PC-9 (cell line): ENCODE measurements around the gene CEP170B. TPM values are rescaled to one million over a fixed set of nuclear protein-coding genes. Genes with fewer than 3 reads are reported as not detected.

Experiments
- BruUV-seq: library from RNA; stranded (reverse); fragments of 400-500 nt; replicated peaks from 2 replicates; lab custom pipeline; 2021; lab: Mats Ljungman, UMichigan
- CTCF ChIA-PET: fragments of 300-600 bp; sonication (Branson Sonifier 250); formaldehyde crosslinking; loops from one replicate; lab custom pipeline; 2022; ENCODE audit warnings: antibody characterized with exemption; lab: Charles Lee
- POLR2A ChIA-PET: fragments of 300-600 bp; sonication (Branson Sonifier 250); formaldehyde crosslinking; loops from one replicate; lab custom pipeline; 2022; ENCODE audit warnings: antibody characterized with exemption; ENCODE audit not compliant: unreplicated experiment; lab: Charles Lee
- DNase-seq, 2 experiments: peaks; one replicate each; pipeline versions ENCODE4 v3.0.0 to v3.0.0-alpha.2; 2015 to 2022; ENCODE audit warnings: mixed read lengths in 1 of 2
- H2AFZ ChIP-seq: fragments of 200-600 bp; sonication (generic); 2 replicates; pipeline ENCODE4 v1.8.1; 2017; ENCODE audit warnings: antibody characterized with exemption
- H3F3A ChIP-seq: fragments of 200-600 bp; sonication (generic); 2 replicates; pipeline ENCODE4 v1.8.1; 2017; ENCODE audit warnings: antibody characterized with exemption, mild to moderate bottlenecking, low read depth; ENCODE audit not compliant: insufficient read depth
- H3K27ac ChIP-seq: fragments of 200-600 bp; sonication (generic); 2 replicates; pipeline ENCODE4 v1.6.1; 2016; ENCODE audit warnings: mixed run types
- H3K27me3 ChIP-seq: fragments of 200-600 bp; sonication (generic); 2 replicates; pipeline ENCODE4 v1.6.1; 2016; ENCODE audit warnings: low read depth, mixed run types; ENCODE audit not compliant: insufficient read depth
- H3K36me3 ChIP-seq: fragments of 200-600 bp; sonication (generic); 2 replicates; pipeline ENCODE4 v1.6.1; 2016; ENCODE audit warnings: low read depth, mixed run types
- H3K4me1 ChIP-seq: fragments of 200-600 bp; sonication (generic); replicated peaks from 2 replicates; pipeline ENCODE4 v1.6.1; 2016; ENCODE audit warnings: mixed run types; ENCODE audit not compliant: insufficient read depth
- H3K4me2 ChIP-seq: fragments of 200-600 bp; sonication (generic); 2 replicates; pipeline ENCODE4 v1.6.1; 2017; ENCODE audit warnings: mixed run types
- H3K4me3 ChIP-seq: fragments of 200-600 bp; sonication (generic); 2 replicates; pipeline ENCODE4 v1.6.1; 2016; ENCODE audit warnings: mixed run types
- H3K79me2 ChIP-seq: fragments of 200-600 bp; sonication (generic); 2 replicates; pipeline ENCODE4 v1.6.1; 2017; ENCODE audit warnings: low read depth, mixed run types
- H3K9me2 ChIP-seq: fragments of 200-600 bp; sonication (generic); 2 replicates; pipeline ENCODE4 v1.8.1; 2017; ENCODE audit warnings: mild to moderate bottlenecking; ENCODE audit not compliant: insufficient read depth
- H3K9me3 ChIP-seq: fragments of 200-600 bp; sonication (generic); 2 replicates; pipeline ENCODE4 v1.8.1; 2016; ENCODE audit warnings: low read depth; ENCODE audit not compliant: insufficient read depth
- H4K20me1 ChIP-seq: fragments of 200-600 bp; sonication (generic); 2 replicates; pipeline ENCODE4 v1.8.1; 2017; ENCODE audit not compliant: insufficient read depth
- CTCF ChIP-seq: fragments of 200-600 bp; sonication (generic); conservative IDR thresholded peaks from 2 replicates; pipeline ENCODE4 v1.6.1; 2017; ENCODE audit warnings: mixed run types, antibody characterized with exemption, mild to moderate bottlenecking, moderate library complexity
- EZH2 ChIP-seq: fragments of 200-600 bp; sonication (generic); IDR thresholded peaks from 2 replicates; pipeline ENCODE4 v1.8.0; 2017; ENCODE audit warnings: antibody characterized with exemption, low read depth
- intact Hi-C: fragments of 100-400 bp; cut with micrococcal nuclease; formaldehyde crosslinking; loops from one replicate; pipeline ENCODE4 v1.10.0; 2022; ENCODE audit not compliant: unreplicated experiment
- total RNA-seq: library from RNA; stranded (reverse); gene quantifications from 2 replicates; pipeline ENCODE4 v1.2.3, GENCODE V29; 2021

CEP170B gene
- total RNA-seq, 1 experiment from 2014 or later, result 25.7 TPM

- peaks cover 48% of the 10 kb centered on the region for H3K27me3 ChIP-seq
These were observed 73.9 kb downstream of the CEP170B start for GRCh38 chr14:104938960-104939359.

GRCh38 chr14:104939666-104940410 is 74.8 kb downstream of the CEP170B start:
- Histone ChIP-seq H3K36me3 (no peaks in the 10 kb centered on the region), H4K20me1 (no peaks in the 10 kb centered on the region), H2AFZ (no peak overlapping the region), H3K27me3 (peaks cover 40% of the 10 kb centered on the region), H3K4me3 (no peak overlapping the region), H3F3A (0 out of 2 replicates have a peak, but pooled peaks cover under 1% of the 10 kb centered on the region), H3K4me1 (no peaks in the 10 kb centered on the region), H3K79me2 (no peaks in the 10 kb centered on the region), H3K9me3 (no peaks in the 10 kb centered on the region), H3K4me2 (no peak overlapping the region), H3K9me2 (no peaks in the 10 kb centered on the region), H3K27ac (no peak overlapping the region)
- no TSS peak for BruUV-seq
- TF ChIP-seq CTCF, result no peak
- no peak for TF ChIP-seq EZH2
- ChIA-PET POLR2A (no interaction called here), CTCF (no interaction called here)
- intact Hi-C loops, result no loop called here
- no peak for DNase-seq

More at GRCh38 chr14:104938960-104939359, 73.9 kb downstream of the CEP170B start:
- Histone ChIP-seq H3K4me1 (no peaks in the 10 kb centered on the region), H3K27ac (no peak overlapping the region), H3F3A (0 out of 2 replicates have a peak, but pooled peaks cover 3% of the 10 kb centered on the region), H3K9me3 (no peaks in the 10 kb centered on the region), H3K79me2 (no peaks in the 10 kb centered on the region), H3K4me3 (no peak overlapping the region), H3K9me2 (no peaks in the 10 kb centered on the region), H3K4me2 (no peak overlapping the region), H3K36me3 (no peaks in the 10 kb centered on the region), H2AFZ (no peak overlapping the region), H4K20me1 (no peaks in the 10 kb centered on the region)
- POLR2A ChIA-PET, result no interaction called here
- CTCF ChIA-PET, result no interaction called here
- intact Hi-C loops, result no loop called here
- no TSS peak for BruUV-seq
- no peak for DNase-seq
- TF ChIP-seq EZH2 (no peak), CTCF (no peak)

GRCh38 chr14:104940526-104941150 is 75.6 kb downstream of the CEP170B start:
- no peak overlapping the region for H3K4me2 ChIP-seq
- H2AFZ ChIP-seq, result no peak overlapping the region
- H4K20me1 ChIP-seq, result no peaks in the 10 kb centered on the region
- H3F3A ChIP-seq, result no peaks in the 10 kb centered on the region
- intact Hi-C loops, result no loop called here
- H3K27me3 ChIP-seq, result peaks cover 36% of the 10 kb centered on the region
- BruUV-seq, result no TSS peak
- H3K27ac ChIP-seq, result no peak overlapping the region
- no peaks in the 10 kb centered on the region for H3K36me3 ChIP-seq
- H3K4me3 ChIP-seq, result no peak overlapping the region
- no peaks in the 10 kb centered on the region for H3K9me3 ChIP-seq
- H3K9me2 ChIP-seq, result no peaks in the 10 kb centered on the region
- no peak for TF ChIP-seq EZH2
- TF ChIP-seq CTCF, result peak; percentile 56
- no peaks in the 10 kb centered on the region for H3K79me2 ChIP-seq
- POLR2A ChIA-PET, result no interaction called here
- DNase-seq, result no peak
- H3K4me1 ChIP-seq, result no peaks in the 10 kb centered on the region
- CTCF ChIA-PET, result no interaction called here
